K562 (cell line): ENCODE measurements around the gene RFX7. TPM values are rescaled to one million over a fixed set of nuclear protein-coding genes. Genes with fewer than 3 reads are reported as not detected.

ENCODE experiments used
- E2F4 ChIP-seq: sonication (generic); formaldehyde crosslinking; IDR thresholded peaks from 2 replicates; pipeline ENCODE4 v1.8.0; 2022; ENCODE audit warnings: mild to moderate bottlenecking, low read depth, missing genetic modification reagents
- ETS1 ChIP-seq: conservative IDR thresholded peaks from 2 replicates; pipeline ENCODE4 v1.6.1; 2011; ENCODE audit warnings: low read depth, mild to moderate bottlenecking, low read length; ENCODE audit not compliant: control insufficient read depth
- FOXO4 ChIP-seq: fragments of 450-650 bp; formaldehyde crosslinking; IDR thresholded peaks from 2 replicates; pipeline ENCODE4 v1.4.0; 2020; ENCODE audit warnings: mild to moderate bottlenecking, moderate library complexity
- MAFF ChIP-seq: IDR thresholded peaks from 2 replicates; pipeline ENCODE4 v1.6.1; 2012; ENCODE audit warnings: low read length, improper control_type of control experiment
- NFE2L1 ChIP-seq: fragments of 450-650 bp; IDR thresholded peaks from 2 replicates; pipeline ENCODE4 v1.6.1; 2016; ENCODE audit warnings: missing genetic modification characterization, low read depth, mild to moderate bottlenecking, missing compliant biosample characterization, moderate library complexity, borderline replicate concordance
- NFIX ChIP-seq: fragments of 250-450 bp; sonication (Bioruptor Pico); IDR thresholded peaks from 2 replicates; pipeline ENCODE4 v1.4.0; 2020; ENCODE audit warnings: low read depth, mild to moderate bottlenecking, moderate library complexity
- POLR3G ChIP-seq: IDR thresholded peaks from 2 replicates; pipeline ENCODE4 v1.6.1; 2011; ENCODE audit not compliant: insufficient read length, insufficient replicate concordance; ENCODE audit errors: extremely low read depth
- REST ChIP-seq, 2 experiments: fragments of 450-650 bp; formaldehyde crosslinking in 1 of 2; IDR thresholded peaks; 2 replicates each; pipeline versions ENCODE4 v1.4.0 to v1.6.1; 2014 to 2020; ENCODE audit warnings: mild to moderate bottlenecking in 2 of 2, borderline replicate concordance in 1 of 2, low read depth in 1 of 2
- SMARCB1 ChIP-seq: IDR thresholded peaks from 2 replicates; pipeline ENCODE4 v1.6.1; 2011; ENCODE audit warnings: improper control_type of control experiment, low read depth; ENCODE audit not compliant: insufficient read length
- SP2 ChIP-seq: IDR thresholded peaks from 2 replicates; pipeline ENCODE4 v1.6.1; 2011; ENCODE audit warnings: mild to moderate bottlenecking, low read depth, low read length, moderate library complexity; ENCODE audit not compliant: poor library complexity, severe bottlenecking; ENCODE audit errors: extremely low read depth
- ZBTB8A ChIP-seq: fragments of 450-650 bp; IDR thresholded peaks from 2 replicates; pipeline ENCODE4 v1.6.1; 2018; ENCODE audit warnings: mild to moderate bottlenecking, moderate library complexity; ENCODE audit not compliant: partially characterized antibody
- ZNF165 ChIP-seq: fragments of 250-450 bp; sonication (Bioruptor Pico); IDR thresholded peaks from 2 replicates; pipeline ENCODE4 v1.4.0; 2020; ENCODE audit warnings: borderline replicate concordance
- ZNF175 ChIP-seq: fragments of 200-800 bp; sonication (Bioruptor generic); IDR thresholded peaks from 2 replicates; pipeline ENCODE4 v1.6.1; 2016; ENCODE audit warnings: low read depth, mild to moderate bottlenecking, missing genetic modification characterization, missing compliant biosample characterization
- ZNF75A ChIP-seq: fragments of 450-650 bp; formaldehyde crosslinking; IDR thresholded peaks from 2 replicates; pipeline ENCODE4 v1.4.0; 2020; ENCODE audit warnings: mild to moderate bottlenecking
- polyA plus RNA-seq, 8 experiments: library from polyadenylated mRNA; depleted of rRNA in 4 of 8; stranded (reverse) in 5 of 8; unstranded in 3 of 8; fragments of >200 nt; fragmentation: Nextera tagmentation in 2 of 8; fragmentation: Illumina TruSeq in 1 of 8; extraction: Ambion mirVana in 2 of 8; extraction: Trizol in 1 of 8; gene quantifications; 2 replicates each; pipeline versions ENCODE4 v1.2.1 to v1.2.3, GENCODE V29; 2011 to 2014; ENCODE audit warnings: inconsistent platforms in 1 of 8, missing spikeins in 1 of 8
- total RNA-seq, 7 experiments: library from RNA; depleted of rRNA in 6 of 7; stranded (reverse); fragments of >200 nt in 6 of 7; fragmentation: Illumina TruSeq in 2 of 7; extraction: Trizol in 2 of 7; gene quantifications; 2 replicates each; pipeline versions ENCODE4 v1.2.1 to v1.2.3, GENCODE V29; 2011 to 2021; ENCODE audit warnings: low replicate concordance in 1 of 7

RFX7 gene
- total and polyA plus RNA-seq, 9 of the 15 experiments (the other 6 are each of a cell fraction or from before 2014, with no cell fraction given): 2.4 to 17.9 (median 6.3) TPM

GRCh38 chr15:56052395-56053045, 191.2 kb downstream of the RFX7 start (continued):
- TF ChIP-seq E2F4 (CRISPR knock-in tag): no peak
- TF ChIP-seq REST (IDR thresholded peaks at IDR 0.05; ENCODE audit: borderline replicate concordance): peak; percentile 50
- no peak for TF ChIP-seq REST (CRISPR knock-in tag; IDR thresholded peaks at IDR 0.05; ENCODE audit: low read depth)
- no peak for TF ChIP-seq SMARCB1
- TF ChIP-seq POLR3G: no peak
- peak; percentile 29; the same call in 1 of the 2 replicates for TF ChIP-seq MAFF
- no peak for TF ChIP-seq FOXO4 (CRISPR knock-in tag)
- no peak for TF ChIP-seq ZNF75A (CRISPR knock-in tag)
- TF ChIP-seq ZBTB8A: no peak
- no peak for TF ChIP-seq ZNF165 (CRISPR knock-in tag)
- TF ChIP-seq NFE2L1 (tag): 0 out of 2 replicates have a peak, but pooled peaks have one; percentile 15
- TF ChIP-seq ETS1: no peak
- TF ChIP-seq NFIX (CRISPR knock-in tag): no peak
- no peak for TF ChIP-seq ZNF175 (CRISPR knock-in tag)
- TF ChIP-seq SP2: no peak
